ENCODE data around the gene TMED7. TPM values are rescaled to one million over a fixed set of nuclear protein-coding genes. Genes with fewer than 3 reads are reported as not detected.

TMED7 gene
- total and polyA plus RNA-seq, 11 donors: 22.0 to 99.1 (median 76.4) TPM

DNA sequence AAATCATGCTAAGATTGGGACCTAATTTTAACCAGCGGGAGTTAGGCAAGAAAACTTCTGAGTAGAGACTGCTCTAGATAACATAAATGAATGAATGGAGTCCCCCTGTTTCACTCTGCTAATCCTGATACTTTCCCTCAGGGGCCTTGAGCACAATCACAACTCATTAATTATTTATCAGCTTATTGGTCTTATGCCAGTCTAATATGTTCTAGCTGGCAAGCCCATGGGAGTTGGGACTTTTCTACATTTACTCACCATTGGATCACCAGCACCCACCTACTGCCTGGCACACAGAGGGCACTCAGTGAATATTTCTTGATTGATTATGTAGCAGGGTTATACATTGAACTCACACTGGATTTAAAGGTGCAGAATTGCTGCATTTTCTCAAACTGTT, 13.5 kb upstream of the TMED7 start:
- no peak for TF ChIP-seq POLR2A (IDR thresholded peaks at IDR 0.05)
- TF ChIP-seq, protein P1, sequence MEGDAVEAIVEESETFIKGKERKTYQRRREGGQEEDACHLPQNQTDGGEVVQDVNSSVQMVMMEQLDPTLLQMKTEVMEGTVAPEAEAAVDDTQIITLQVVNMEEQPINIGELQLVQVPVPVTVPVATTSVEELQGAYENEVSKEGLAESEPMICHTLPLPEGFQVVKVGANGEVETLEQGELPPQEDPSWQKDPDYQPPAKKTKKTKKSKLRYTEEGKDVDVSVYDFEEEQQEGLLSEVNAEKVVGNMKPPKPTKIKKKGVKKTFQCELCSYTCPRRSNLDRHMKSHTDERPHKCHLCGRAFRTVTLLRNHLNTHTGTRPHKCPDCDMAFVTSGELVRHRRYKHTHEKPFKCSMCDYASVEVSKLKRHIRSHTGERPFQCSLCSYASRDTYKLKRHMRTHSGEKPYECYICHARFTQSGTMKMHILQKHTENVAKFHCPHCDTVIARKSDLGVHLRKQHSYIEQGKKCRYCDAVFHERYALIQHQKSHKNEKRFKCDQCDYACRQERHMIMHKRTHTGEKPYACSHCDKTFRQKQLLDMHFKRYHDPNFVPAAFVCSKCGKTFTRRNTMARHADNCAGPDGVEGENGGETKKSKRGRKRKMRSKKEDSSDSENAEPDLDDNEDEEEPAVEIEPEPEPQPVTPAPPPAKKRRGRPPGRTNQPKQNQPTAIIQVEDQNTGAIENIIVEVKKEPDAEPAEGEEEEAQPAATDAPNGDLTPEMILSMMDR (IDR thresholded peaks at IDR 0.05): no peak

DNA sequence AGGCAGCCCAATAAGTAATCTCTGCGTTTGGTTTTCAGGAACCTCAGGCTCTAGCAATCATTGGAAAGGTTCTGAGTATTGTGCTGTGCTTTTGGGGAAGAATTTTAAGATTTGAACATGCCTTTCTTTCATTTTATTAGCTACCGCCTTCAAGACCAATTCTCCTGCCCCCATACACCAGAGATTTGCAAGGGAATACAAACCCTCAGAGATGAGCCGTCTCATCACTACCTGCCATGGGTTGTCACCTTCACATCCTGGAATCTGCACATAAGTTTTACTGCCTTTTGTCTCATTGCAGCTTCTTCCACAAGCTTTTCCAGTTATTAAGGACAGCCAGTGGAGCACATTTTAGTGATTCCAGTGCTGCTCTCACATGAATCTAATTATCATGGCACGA, 11.7 kb upstream of the TMED7 start:
- Histone ChIP-seq H3K27ac (no peak overlapping the region), H3K9me3 (no peaks in the 10 kb centered on the region), H3K27me3 (no peaks in the 10 kb centered on the region), H3K4me3 (no peak overlapping the region), H3K4me1 (peaks cover 0 to 10% (median 0%) of the 10 kb centered on the region in 12 donors), H3K36me3 (no peaks in the 10 kb centered on the region)
- ATAC-seq: no peak
- intact Hi-C loops (cut with DNase I): loop anchor here in 1 of 10 donors (2.0 kb wide), 2 partner anchors 193 to 431 kb away; no protein-coding TSS in a partner anchor
- TF ChIP-seq, protein P1 (IDR thresholded peaks at IDR 0.05): no peak
- TF ChIP-seq POLR2A (IDR thresholded peaks at IDR 0.05): no peak
- 82 to 88% (median 84%) methylated on average over 4 of the region's 4 CpGs for WGBS, 4 donors
- DNase-seq: no peak

More for the DNA sequence above, 13.5 kb upstream of the TMED7 start:
- no peak for DNase-seq
- no peak overlapping the region for H3K4me3 ChIP-seq
- intact Hi-C loops (cut with DNase I): no loop called here
- H3K9me3 ChIP-seq: no peaks in the 10 kb centered on the region
- no peaks in the 10 kb centered on the region for H3K36me3 ChIP-seq
- ATAC-seq: no peak
- no peak overlapping the region for H3K27ac ChIP-seq
- WGBS, 4 donors: 82 to 91% (median 84%) methylated on average over 1 of the region's 1 CpG
- peaks cover 0 to 3% (median 0%) of the 10 kb centered on the region in 12 donors for H3K4me1 ChIP-seq
- H3K27me3 ChIP-seq: peaks cover 0 to 3% (median 0%) of the 10 kb centered on the region in 9 donors

DNA sequence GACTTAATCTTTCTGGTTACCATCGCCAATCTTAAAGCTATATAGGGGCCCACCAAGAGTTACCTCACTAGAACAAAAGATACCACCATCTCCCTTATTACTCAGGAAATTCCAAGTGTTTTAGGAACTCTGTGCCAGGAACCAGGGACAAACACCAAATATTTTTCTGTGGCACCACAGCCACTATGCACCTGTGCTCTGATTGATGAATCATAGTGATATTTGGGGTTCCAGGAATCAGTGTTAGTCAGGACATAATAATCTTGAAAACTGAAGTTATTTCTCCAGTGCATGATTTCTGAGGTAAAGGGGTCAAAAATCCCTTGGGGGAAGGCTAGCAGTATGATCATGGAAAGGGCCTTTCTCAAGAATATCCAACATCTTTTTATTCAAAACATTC, 10.2 kb upstream of the TMED7 start:
- intact Hi-C loops (cut with DNase I): loop anchor here in 1 of 10 donors (2.0 kb wide), 2 partner anchors 195 to 433 kb away; no protein-coding TSS in a partner anchor
- no peak overlapping the region for H3K4me3 ChIP-seq
- no peaks in the 10 kb centered on the region for H3K36me3 ChIP-seq
- no peaks in the 10 kb centered on the region for H3K27me3 ChIP-seq
- no peak for ATAC-seq
- H3K27ac ChIP-seq: no peak overlapping the region
- TF ChIP-seq, protein P1 (IDR thresholded peaks at IDR 0.05): no peak
- TF ChIP-seq POLR2A (IDR thresholded peaks at IDR 0.05): no peak
- no peak for DNase-seq
- H3K4me1 ChIP-seq: peaks cover 0 to 10% (median 0%) of the 10 kb centered on the region in 12 donors
- no peaks in the 10 kb centered on the region for H3K9me3 ChIP-seq
- WGBS, 4 donors: 67 to 100% (median 69%) methylated on average over 1 of the region's 1 CpG

DNA sequence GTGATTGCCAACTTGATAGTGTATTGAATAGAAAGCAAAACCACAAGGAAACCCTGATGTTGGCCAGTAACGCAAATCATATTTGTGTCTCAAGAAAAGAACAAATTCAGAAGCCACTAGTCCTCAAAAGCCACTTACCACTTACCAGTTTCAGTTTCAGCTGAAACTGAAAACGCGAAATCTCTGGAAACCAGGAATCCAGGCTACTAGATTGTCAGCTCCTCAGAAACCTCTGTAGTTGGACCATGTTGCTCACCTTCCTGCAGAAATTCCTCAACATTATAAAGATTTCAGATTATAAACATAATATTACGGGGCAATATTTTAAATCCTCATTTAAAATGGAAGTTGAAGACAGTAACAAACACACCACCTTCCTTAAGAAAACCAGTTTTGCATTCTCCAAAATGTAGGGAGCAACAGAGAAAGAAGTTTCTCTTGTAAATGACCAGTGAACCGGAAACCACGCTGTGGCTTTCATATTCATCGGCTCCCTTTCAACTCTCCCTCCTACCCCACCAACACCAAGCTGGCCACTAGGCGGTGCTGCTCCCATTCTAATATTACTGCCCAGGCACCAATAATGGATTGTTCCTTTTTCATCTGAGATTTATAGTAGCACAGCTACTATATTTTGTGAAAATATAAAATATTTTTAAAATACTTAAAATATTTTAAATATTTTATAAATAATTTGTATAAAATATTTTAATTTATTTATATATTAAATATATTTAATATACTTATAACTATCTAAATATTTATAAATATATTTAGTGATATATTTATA, 8.7 kb upstream of the TMED7 start:
- Histone ChIP-seq H3K36me3 (no peaks in the 10 kb centered on the region), H3K27me3 (no peaks in the 10 kb centered on the region), H3K27ac (peak overlapping the region in 10 of 12 donors; percentile 2 to 82 (median 50)), H3K4me3 (peak overlapping the region in 10 of 12 donors; percentile 0 to 56 (median 48)), H3K4me1 (peaks cover 0 to 10% (median 0%) of the 10 kb centered on the region in 12 donors), H3K9me3 (no peaks in the 10 kb centered on the region)
- DNase-seq: peak; percentile 82 to 89 (median 86)
- intact Hi-C loops (cut with DNase I): loop anchor here in 7 of 10 donors (2.0 to 5.0 kb wide), 8 partner anchors 196 to 434 kb away; partner anchors contain the start of genes AP3S1 (in 2 of the 7) and ATG12 (in 2 of the 7)
- WGBS, 4 donors: 13 to 18% (median 15%) methylated on average over 8 of the region's 8 CpGs
- peak; percentile 78 to 98 (median 96) for ATAC-seq
- TF ChIP-seq POLR2A (IDR thresholded peaks at IDR 0.05): no peak
- TF ChIP-seq, protein P1 (IDR thresholded peaks at IDR 0.05): peak; percentile 79 to 97 (median 90)

All from heart left ventricle (tissue), 16 donors.